ENCODE data around the gene EMP2.

DNA sequence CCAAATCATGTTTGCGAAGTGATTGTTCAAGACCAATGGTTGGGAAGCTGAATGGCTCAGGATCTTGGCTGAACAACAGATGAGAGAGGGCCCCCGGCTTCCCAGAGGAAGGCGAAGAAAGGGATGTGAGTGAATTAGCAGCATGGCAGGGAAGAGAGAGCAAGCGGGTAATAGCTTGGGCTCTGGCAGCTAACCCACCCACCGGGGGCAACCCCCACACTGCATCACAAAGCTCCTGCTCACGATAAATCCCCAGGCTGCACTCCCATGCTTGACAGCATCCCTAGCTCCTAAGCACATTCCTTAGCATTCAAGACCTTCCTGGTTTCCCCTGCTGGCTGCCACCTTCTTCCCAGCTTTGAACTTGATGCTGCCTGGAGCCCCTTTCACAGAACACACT lies 26.2 kb upstream of the EMP2 start:
- TF ChIP-seq CTCF (IDR thresholded peaks at IDR 0.05) = no peak
- no peak for TF ChIP-seq EP300 (IDR thresholded peaks at IDR 0.05)
- TF ChIP-seq POLR2AphosphoS5 (IDR thresholded peaks at IDR 0.05) = no peak
